CD4-positive, alpha-beta T cell treated with Interleukin-12 subunit alpha and Interleukin-12 subunit beta, for 1 hour (primary cell): Measurements from ENCODE around the gene PTPA.
"Not testable (repeated sequence)": the region's sequence is repeated elsewhere in the genome, so short reads cannot be mapped to it uniquely, and the experiment has no call there.

ENCODE experiments used
- DNase-seq: peaks from one replicate; pipeline ENCODE4 v3.0.0-alpha.2; 2020

Gene PTPA

DNA sequence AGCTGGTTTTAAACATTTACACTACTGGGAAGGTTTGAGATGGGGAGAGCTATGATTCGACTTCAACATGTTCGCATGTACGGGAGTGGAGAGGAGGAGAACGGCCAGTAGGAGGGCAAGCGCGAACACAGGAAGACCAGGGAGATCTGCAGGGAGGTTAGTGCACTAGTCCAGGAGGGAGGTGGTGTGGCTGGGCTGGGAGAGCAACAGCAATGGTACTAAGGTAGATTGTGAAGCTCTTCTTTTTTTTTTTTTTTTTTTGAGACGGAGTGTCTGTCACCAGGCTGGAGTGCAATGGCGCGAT is 50.3 kb downstream of the PTPA start:
- no peak for DNase-seq

DNA sequence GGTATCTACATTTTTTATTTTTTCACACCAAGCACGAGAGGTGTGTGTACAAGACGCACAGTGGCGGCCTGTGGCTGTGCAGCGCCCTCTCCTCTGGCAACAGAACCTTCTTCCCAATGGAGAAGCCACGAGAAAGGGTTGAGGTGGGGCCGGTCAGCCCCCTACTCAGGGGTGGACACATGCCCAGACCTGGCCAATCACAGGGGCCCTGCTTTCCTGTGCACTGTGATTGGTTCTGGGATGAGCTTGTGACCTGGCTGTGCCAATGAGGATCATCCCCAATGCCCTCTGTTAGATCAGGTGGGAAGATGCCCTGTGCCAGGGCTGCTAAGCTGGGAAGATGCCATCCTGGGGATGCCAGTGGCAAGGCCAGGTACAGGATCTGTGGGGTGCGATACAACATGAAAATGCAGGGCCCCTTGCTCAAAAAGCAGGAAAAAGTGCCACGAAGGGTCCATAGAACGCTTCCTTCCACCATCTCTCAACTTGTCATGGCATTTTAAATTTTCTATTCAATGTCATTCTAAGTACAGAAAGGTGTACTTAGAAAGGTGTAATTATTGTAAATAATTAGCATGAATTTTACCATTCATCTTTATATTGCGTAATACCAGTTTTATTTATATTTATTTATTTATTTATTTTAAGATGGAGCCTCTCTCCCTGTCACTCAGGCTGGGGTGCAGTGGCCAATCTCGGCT is 51.4 kb downstream of the PTPA start:
- no peak for DNase-seq

DNA sequence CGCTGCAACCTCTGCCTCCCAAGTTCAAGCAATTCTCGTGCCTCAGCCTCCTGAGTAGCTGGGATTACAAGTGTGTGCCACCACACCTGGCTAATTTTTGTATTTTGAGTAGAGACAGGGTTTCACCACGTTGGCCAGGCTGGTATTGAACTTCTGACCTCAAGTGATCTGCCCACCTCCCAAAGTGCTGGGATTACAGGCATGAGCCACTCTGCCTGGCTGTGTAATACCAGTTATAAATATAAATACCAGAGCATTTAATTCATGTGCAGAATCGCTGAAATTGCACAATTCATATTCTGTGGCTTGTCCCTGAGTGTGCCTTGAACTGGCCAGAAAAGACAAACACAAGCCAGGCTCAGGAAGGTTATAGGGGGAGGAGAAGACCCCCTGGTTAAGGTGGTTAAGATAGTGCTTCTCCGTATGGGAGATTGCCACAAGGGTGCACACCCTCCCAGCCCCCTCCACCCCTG is 52.0 kb downstream of the PTPA start:
- not testable (repeated sequence) for DNase-seq

DNA sequence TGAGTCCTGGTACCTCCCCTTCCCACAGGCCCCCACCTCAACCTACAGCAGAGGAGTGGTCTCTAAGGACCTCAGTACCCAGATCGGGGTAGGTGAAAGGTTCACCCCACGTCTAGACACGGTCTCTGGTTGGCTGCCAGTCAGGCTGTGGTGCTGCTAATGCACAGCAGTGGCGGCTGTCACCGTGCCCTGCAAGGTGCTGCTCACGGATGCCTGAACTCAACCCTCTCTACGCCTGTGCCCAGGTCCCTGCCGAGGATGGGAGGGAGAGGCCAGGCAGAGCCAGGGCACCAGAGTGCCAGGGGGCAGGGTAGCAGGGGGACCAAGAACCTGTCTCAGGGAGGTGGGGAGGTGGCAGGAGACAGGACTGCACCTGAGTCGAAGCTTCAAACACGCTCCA is 52.5 kb downstream of the PTPA start:
- DNase-seq: no peak

DNA sequence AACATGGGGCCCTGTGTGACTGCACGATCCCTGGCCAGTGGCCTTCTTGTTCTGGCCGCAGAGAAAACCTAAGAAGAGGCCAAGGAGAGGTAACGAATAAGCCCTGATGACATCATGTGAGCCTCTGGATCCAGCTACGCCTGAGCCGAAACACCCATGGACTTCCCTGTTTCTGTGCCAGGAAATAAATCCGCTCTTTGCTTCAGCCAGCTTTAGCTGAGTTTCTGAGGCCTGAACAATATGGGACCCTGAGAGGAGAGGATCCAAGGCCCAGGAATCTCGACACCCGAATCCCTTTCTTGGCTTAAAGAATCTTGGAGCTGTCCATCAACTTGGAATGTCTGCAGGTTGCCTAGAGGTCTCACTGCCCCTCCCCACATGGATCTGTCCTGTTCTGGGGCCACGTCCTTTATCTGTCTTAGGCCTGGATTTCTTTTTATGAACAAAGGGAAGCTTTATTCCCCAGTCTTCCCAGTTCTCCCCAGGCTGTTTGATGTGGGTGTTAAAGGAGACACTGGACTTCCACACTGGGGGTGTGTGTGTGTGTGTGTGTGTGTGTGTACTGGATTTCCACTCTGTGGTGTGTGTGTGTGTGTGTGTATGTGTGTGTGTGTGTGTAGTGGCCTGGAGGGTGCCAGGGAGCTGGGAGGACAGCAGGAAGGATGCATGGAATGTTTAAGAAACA is 53.2 kb downstream of the PTPA start:
- no peak for DNase-seq

DNA sequence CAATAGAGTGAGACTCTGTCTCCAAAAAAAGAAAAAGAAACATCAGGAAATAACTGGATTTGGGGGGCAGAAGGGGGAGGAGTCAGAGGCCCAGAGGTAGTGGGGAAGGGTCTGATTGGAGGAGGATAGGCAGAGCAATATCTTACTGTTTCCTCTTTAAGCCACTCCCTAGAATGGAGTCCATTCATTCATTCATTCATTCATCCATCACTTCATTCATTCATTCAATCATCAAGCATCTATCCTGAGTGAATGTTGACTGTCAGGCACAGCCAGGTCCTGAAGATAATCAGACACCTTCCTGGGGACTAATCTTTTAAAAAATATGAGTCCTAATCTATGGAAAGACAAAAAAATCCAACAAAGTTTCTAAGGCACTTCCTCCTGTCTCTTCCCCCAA is 54.0 kb downstream of the PTPA start:
- no peak for DNase-seq

DNA sequence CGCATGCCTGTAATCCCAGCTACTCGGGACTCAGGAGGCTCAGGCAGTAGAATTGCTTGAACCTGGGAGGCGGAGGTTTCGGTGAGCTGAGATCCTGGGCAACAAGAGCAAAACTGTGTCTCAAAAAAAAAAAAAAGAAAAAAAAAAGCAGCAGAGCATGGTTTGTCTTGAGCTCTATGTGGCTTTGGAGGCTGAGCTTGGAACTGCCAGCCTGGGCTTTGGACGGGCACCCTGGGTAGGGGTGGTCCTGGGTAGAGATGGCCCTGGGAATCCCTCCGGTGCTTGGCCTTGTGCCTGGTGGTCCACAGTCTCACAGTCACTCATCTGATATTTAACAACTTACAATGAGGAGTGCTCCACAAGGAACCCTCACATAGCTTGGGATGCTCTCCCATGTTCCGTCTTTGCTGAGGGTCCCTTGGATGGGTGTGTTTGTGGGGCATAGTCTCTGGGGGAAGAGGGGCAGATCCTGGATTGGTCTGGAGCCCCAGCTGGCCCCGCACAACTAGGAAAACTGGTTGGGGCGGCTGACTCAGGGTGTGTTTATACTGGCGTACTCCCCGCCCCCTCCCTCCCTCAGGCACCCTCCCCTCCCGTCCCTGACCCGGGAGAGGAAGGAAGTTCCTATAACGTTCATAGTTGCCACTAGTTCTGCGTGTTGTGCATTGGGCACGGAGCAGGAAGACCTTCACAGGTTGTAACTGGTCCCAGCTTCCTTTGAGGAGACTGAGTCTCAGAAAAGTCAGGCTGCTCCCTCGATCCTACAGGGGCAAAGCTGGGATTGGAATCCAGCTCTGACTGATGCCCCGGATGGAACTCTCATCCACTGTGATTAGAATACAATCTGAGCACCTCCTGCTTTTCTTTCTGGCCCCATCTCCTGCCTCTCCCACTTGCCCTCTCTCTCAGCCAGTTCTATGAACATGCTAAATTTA is 55.7 kb downstream of the PTPA start:
- DNase-seq: peak; percentile 12

DNA sequence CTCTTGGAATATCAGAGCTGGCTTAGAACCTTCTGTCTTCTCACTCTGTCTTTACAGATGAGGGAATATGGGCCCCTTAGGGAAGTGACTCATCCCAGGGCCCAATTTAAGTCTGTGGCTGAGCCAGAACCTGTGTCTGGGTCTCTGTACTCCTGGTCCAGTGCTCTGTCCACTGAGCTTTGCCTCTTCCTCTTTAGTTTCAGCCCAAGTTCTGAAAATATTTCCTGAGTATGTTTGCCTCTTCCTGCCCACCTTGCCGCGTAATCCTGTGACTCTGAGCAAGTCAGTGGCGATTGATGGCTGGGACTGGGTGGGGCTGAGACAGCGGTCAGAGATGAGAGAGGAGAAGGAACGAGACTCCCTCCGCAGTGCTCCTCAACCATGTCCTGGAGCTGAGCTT is 59.0 kb downstream of the PTPA start:
- no peak for DNase-seq

DNA sequence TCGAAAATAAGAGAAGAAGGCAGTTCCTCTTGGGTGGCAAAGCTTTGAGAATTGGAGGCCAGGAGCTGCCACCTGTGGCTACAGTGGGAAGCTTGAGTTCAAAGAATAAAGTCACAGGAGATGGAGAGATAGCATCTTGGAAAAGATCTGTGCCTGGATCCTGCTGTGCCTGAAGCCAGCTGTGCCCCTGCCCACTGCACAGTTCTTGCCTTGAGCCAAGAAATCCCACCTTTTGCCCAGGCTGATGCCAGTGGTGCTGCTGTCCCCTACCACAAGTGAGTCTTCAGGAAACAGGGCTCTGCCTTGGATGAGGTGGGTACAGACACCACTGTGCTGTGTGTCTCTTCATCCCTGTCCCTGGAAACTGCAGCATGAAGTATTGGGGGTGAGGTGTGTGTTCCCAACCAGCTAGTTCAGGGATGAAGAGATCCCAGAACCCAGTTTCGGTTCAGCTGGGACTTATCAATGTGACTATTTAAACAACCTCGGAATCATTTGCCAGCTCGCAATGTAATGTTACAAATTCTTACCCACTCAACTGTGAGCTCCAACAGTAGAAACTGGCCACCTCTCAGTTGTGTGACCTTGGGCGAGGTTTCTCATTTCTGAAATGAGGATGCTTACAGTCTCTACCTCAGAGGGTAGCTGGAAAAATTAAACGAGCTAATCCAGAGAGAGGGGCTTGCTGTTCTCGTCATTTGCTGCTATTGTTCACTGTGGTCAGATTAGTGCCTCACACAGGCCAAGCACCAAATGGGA is 61.0 kb downstream of the PTPA start:
- DNase-seq: no peak

DNA sequence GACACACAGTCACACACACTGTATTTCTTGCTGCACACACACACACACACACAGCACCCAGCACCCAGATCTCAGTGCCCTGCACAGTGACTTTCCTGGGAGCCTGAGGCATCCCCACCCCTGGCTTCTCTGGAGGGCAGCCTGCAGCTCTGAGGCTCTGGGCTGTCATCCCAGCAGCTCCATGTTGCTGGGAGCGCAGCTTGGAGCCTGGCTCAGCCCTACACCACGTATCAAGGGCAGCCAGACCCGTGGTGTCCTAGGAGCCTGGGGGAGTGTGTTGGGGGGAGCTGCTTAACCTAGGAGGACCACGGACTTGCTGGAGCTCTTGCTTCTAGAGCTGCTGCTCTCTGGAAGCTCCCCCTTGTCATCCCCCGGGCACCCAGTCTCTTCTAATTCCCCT is 61.6 kb downstream of the PTPA start:
- DNase-seq: no peak

DNA sequence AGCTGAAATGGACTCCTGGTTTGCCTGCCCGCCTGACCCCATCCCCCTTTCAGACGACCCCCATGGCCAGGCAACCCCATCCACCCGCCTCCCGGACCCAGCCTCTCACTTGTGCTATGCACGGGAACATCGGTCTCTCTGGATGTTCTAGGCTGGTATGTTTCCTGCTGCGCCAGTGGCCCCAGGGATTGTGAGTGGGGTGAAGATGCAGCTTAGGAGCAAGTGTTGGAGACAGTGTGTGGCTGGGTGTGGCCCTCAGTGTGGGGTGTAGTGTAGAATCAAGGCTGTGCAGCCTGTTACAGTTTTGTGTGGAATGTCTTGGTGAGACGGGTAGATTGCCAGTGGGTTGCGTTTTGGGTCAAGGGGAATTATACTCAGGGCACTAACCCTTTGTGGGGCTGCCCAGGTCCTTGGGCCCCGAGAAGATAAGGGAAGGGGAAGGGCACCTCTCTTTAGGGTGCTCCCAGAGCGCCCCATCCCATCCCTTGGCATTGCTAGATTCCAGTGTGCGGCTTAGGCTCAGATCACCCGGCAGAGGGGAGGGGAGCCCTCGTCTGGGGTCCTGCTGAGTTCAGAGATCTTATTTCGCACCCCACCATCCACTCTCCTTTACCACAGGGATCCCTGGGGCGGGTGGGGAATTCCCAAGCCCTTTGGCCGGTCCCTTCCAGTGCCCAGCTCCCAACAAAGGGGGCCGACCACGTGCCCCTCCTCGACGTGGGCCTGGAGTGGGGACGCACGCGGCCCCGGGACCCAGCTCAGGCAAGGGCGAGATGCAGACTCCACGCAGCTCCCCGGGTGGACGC is 62.3 kb downstream of the PTPA start:
- DNase-seq: no peak

DNA sequence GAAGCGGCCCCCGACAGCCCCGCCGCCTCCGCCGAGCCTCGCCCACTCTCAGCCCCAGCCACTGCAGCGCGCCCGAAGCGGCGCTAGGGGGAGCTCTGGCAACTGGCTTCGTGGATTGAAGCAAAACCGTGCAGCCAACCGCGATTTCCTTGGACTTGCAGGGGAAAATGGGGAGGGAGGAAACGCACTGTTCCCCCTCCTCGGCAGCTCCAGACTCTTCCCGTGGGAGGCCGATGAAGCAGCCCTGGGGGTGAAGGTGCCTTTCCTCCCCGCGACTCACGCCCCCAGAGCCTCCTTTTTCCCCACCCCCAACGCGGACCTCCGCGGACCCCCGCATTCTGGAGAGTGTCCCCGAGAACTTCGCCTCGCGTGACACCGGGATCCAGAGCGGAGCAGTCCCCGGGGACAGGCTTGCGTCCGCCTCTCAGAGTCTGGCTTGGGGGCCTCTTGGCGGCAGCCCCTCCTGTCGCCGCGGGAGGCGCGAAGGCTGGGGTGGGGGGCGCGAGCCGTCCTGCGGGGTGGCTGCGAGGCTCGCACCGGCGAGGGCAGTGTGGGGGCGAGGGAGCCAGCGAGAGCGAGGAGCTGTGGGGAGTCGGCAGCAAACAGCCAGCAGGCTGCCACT is 63.0 kb downstream of the PTPA start:
- peak; percentile 81 for DNase-seq

DNA sequence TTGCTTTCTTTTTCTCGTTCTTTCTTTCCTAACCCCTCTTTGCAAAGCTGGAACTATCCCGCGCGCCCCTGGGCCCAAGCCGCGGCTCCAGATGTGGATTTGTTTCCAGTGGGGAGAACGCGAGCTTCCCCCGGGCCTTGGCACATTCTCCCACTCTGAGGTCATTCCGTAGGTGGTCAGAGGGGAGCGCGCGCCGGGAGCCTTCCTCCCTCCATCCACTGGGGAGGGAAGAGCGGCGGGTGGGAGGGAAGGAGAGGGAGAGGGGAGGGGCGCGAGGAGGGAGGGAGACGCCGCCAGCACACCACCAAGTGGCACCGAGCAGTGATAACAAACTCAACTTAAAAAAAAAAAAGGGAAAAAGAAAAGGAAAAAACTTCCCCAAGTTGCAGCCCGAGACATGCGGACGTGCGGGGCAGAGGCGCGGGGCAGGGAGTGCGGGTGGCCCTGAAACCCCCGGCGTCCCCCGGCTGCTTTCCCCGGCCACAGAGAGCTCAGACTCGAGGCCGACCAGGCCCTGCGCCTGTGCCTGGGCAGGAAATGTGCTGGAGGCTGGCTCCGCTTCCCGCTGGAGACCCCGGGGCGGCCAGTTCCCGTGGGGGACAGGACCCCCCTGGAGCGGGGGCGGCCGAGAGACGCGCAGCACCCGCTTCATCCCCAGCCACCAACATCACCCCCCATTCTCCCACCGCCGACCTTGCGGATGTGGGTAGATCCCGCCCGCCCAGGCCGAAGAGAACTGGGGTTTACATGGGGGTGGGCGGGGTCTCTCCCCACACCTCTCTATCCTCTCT is 63.7 kb downstream of the PTPA start:
- DNase-seq: peak; percentile 33

DNA sequence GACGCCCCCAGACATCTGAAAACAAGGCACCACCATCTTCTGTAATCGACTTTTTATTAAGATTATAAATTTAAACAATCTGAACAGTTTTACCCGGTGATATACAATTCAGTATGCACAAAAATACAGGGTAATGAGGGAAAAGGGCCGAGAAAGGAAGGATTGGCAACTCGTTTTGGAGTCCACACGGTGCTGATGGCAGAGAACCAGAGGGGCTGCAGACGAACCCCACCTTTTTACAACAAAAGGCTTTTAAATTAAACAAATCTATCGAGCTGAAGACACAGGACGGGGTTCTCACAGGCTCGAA is 64.3 kb downstream of the PTPA start:
- DNase-seq: no peak

DNA sequence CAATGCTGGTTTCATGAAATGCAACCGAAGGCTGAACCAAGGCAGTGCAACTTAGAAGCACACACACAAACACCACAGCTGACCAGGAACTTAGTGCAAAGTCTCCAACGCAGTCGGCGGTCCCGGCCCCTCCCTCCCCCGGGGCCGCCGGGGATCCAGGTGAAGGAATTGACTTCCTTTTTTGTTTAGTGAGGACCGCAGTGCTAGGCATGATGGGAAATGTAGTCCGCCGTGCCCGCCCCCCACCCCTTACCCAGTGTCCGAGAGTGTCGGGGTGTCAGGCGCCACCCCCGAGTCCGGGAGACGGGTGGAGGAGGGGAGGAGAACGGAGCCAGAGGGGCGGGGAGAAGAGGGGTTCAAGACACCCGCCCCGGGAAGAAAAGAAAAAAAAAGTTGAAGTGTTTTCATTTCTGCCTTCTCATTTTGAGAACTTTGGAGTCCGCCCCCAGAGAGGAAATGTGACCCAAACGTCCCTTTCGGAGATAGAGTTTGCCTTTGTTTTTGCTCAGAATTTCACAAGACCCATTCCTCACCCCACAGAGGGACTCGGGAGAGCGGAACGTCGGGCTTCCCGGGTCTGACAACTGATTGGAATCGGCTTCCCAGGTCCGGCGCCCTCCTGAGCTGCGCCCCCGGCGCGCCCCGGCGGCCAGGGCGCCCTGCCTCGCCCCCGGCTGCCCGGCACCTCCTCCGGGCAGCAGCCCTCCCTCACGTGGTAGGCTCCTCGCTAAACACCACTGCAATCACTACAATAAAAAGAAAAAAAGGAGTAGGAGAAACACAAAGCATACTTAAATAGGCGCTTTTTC is 64.8 kb downstream of the PTPA start:
- DNase-seq: peak; percentile 67

DNA sequence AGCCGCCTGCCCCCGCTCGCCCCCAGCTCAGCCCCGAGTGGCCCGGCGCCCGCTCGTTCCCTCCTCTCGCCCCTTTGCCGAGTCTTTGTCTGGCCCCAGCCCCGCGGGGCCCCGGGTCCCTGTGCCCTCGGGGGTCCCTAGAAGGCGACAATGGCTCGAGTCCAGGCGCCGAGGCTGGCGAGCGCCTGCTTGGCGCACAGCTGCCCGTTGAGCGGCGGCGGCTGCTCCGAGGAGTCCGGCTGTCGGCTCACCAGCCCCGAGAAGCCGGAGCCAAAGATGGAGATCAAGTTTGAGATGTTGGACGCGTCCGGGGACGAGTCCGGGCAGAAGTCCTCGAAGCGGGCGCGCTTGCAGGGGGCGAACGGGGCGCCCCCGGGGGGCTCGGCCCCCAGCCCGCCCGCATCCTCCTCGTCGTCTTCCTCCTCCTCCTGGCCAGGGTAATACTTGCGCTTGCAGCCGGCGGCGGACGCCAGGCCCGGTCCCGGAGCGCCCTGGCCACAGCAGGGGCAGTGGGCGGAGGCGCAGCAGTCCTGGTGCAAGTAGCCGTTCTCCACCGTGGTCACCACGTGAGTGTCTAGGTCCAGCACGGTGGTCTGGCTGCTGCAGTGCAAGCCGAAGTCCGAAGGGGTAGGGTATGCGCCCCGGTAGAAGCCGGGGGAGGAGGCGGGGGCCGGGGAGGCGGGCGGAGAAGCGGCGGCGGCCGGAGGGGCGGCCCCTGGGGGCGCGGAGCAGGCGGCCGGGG is 65.7 kb downstream of the PTPA start:
- no peak for DNase-seq

DNA sequence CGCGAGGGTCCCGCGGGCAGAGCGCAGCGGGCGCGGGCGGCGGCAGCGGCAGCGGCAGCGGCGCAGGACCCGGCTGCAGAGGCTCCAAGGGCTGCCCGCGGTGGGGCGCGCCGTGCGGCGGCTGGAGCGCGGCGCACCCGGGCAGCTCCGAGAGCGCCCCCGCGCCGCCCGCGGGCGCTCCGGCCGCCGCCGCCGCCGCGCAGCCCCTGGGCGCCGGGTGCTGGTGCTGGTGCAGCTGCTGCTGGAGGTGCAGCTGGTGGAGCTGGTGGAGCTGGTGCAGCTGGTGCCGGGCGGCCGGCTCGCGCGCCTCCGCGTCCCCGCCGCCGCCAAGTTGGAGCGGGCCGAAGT is 66.2 kb downstream of the PTPA start:
- DNase-seq: peak; percentile 41

DNA sequence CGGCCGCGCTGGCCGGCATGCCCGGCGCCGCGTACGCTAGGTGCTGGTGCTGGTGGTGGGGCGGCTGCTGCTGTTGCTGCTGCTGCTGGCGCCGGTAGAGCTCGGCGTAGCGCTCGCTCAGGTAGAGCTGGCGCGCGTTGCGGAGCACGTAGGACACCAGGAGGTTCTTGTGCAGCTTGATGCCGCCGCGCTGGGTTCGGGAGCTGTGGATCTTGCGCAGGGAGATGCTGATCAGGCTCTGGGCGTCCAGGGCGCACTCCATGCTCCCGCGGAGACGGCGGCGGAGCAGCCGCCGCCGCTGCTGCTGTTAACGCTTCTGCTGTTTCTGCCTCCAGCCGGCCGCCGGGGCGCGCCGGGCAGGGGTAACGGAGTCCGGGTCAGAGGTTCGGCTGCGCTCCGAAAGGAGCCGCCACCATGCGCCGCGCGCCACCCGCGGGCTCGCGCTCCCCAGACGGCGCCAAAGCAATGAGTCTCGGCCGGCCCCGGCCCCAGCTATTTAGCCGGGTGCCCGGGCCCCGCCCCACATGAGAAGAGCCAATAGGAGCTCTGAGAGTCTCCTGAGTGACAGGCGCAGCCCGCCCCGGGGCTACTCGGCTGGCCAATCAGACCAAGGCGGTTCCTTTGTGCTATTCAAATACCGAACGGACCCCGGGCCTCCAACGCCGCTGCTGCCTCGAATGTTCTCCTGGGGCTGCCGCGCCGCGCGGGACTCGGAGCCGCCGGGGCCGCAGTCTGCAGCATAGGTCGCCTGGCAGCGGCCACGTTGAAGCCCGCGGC is 66.8 kb downstream of the PTPA start, which contains the start of gene IER5L:
TSS of gene IER5L (minus strand) at position 471 of the 777 bp plus-strand sequence. CDS start at position 262, 209 bp downstream.
- DNase-seq: peak; percentile 96
